ENCODE data around the gene PLCB1.

Gene PLCB1

DNA sequence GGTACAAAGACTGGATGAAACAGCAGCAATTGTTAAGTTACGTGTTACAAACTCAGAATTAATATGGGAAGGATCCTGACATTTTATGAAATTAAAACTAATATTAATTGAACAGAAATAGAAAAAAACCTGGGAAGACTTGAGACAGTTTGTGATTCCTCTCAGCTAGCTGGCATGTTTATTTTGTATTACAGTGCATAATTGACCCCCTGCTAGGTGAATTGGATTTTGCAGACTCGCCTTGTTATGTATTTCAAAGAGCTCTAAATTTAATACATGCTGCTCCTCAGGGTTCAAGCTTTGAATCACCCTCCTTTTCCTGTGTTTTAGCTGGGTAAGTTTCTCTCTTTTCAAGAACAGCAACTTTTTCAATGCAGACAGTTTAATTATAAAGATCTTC lies 339.4 kb downstream of the PLCB1 start:
- no peak overlapping the region for H3K27ac ChIP-seq
- DNase-seq (ENCODE audit: low read depth, low spot score), result no peak

GRCh38 chr20:8473459-8473858 lies 341.4 kb downstream of the PLCB1 start:
- no peak for DNase-seq (ENCODE audit: low read depth, low spot score)
- H3K27ac ChIP-seq, result no peak overlapping the region

DNA sequence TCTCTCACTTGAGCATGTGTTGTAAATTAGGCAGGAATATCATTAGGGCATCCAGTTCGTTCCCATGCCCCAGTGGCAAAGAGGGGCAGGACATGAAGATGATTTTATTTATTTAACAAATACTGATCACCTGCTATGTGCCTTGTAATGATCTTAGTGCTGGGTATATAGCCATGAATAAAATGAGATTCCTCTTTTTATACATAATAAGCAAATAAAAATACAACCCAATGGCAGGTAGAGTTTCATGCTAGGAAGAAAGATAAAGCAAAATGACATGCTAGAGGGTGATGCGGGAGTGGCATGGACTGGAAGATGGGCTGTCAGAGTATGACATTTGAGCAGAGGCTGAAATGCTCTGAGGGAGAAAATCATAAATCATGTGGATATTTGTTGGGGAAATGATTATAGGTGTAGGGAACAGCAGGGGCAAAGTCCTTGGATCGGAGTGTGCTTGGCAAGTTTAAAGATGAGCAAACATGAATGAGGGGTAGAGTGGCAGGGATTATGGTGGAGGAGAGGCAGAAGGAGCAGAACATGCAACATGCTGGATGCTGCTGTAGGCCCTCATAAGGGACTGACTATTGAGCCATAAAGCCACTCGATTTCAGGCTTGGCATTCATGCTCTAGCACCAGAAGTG lies 342.1 kb downstream of the PLCB1 start:
- H3K27ac ChIP-seq, result no peak overlapping the region
- DNase-seq (ENCODE audit: low read depth, low spot score), result no peak

DNA sequence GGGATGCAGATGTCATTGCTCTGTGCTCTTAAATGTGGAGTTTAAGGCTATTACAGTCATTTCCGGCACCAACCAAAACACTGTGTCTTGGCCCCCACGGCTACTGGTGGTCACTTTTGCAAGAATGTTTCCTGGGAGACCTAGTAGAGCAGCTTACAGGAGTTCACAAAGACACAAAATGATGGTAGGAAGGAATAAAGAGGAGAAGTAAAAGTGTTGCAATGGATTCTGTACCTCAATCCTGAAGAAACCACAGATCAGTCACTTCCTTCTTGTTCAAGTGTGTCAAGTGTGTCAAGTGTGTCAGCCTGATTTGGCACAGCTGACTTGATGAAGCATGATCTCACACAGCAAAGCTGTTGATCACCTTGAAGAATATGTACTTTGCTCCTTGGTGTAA lies 344.0 kb downstream of the PLCB1 start:
- DNase-seq (ENCODE audit: low read depth, low spot score), result no peak
- no peak overlapping the region for H3K27ac ChIP-seq

DNA sequence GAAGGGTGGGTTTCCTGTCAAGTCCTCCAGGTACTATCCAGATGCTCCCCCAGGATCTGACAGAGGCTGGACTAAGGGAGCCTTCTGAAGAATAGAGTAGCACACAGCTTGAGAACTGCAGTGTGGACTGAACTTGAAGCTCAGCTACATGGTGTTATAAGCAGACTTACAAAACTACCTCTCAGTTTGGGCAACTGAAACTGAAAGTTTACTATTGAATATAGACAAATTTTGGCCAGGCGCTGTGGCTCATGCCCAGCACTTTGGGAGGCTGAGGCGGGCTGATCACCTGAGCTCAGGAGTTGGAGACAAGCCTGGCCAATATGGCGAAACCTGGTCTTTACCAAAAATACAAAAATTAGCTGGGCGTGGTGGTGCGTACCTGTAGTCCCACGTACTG lies 348.5 kb downstream of the PLCB1 start:
- no peak for DNase-seq (ENCODE audit: low read depth, low spot score)
- H3K27ac ChIP-seq, result no peak overlapping the region

DNA sequence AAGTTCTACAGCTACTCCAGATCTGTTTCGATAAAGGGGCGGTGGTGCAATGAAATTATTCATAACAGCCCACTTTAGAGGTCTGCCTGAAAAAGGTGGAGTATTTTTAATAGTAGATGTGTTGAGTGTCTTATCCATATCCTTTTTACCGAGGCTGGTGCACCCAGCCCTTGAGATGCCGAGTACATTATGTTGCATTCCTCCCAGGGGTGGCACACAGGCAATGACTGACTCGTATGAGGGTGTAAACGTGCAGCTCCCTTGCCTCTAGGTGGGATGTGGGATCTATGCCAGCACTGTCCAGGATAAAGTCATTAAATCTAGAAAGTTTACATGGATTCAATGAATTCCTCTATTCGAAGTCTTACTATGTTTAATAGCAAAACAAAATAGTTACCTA lies 355.6 kb downstream of the PLCB1 start:
- H3K27ac ChIP-seq, result no peak overlapping the region
- DNase-seq (ENCODE audit: low read depth, low spot score), result no peak

DNA sequence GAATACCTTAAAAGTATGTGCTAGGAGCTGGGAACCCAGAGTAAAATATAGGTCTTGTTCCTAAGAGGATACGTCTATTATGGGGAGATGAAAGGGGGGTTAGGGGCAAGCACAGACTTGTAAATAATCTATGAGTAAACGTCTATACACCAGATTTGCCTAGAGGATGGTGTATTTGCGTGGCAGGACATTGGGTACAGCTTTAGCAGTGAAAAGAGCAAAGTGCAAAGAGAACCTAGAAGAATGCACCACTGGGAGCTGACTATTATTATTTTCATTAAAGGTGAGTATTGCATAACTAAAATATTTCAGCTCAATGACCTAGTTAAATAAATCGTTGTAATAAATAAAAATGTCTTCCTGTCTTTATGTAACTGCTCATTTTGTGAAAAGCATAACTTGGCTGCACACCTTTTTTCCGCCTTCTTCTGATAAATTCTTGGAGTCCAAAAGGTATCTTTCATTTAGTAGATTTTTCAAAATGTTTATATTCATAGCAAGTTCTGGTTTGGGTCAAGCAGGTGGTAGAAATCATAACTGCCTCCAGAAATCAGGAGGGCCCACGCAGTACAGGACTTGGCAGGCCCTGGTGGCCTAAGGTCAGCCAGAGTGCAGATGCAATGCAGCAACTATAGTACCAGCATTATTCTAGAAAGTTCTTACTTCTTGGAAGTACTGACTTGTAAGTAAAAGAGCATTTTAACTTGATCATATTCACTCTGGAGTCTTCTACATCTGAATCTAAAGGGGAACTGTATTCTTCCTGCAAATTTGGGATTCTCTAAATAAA lies 357.2 kb downstream of the PLCB1 start:
- no peak overlapping the region for H3K27ac ChIP-seq
- DNase-seq (ENCODE audit: low read depth, low spot score), result no peak

DNA sequence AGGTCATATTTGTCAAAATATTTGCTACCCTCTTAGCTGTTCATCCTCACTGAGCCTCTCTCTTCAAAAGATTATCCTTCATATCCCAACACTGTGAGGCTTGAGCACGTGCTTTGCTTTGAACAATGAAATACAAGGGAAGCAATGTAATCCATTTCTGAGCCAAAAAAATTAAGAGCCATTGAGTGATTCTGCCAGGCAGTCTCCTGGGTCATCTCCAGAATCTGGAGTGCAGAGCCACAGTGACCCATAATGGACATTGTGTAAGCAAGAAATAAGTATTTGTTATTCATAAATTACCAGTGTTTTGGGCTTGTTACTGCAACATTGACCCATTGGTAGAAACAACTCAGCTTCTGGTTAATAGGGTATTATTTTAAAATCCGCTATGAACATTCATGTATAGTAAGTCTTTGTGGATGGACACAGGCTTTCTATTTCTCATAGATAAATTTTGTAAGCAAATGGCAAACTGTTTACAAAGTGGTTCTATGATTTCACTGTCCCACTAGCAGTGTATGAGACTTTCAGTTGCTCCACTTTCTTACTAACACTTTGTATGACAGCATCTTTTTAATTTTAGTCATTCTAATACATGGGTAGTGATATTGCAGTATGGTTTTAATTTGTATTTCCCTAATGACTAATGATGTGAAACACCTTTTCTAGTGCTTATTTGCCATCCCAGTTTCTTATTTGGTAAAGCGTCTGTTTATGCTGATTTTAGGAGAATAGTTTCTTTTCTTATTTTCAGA lies 358.2 kb downstream of the PLCB1 start:
- no peak for DNase-seq (ENCODE audit: low read depth, low spot score)

GRCh38 chr20:8492173-8492572 lies 360.1 kb downstream of the PLCB1 start:
- no peak overlapping the region for H3K27ac ChIP-seq
- no peak for DNase-seq (ENCODE audit: low read depth, low spot score)

More for the DNA sequence above, 358.2 kb downstream of the PLCB1 start:
- H3K27ac ChIP-seq, result no peak overlapping the region

- no peak for DNase-seq (ENCODE audit: low read depth, low spot score)
- no peak overlapping the region for H3K27ac ChIP-seq
Observed at GRCh38 chr20:8498571-8498970, 366.5 kb downstream of the PLCB1 start.

DNA sequence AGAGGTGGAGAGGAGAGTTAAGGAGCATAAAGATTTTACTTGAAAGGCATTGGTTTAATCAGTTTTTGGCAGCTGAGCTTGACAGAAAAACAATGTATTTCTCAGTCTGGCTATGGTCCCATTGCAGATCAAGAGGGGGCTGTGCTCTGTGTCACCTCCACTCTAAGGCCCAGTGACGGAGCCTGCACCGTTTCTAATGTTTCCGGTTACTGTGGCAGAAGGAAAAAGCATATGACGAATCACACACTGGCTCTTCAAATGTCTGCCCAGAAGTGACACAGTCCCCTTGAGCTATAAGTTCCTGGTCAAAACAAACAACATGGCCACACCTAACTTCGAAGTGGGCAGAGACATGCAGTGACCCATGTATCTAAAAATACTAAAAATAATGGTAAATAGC lies 372.0 kb downstream of the PLCB1 start:
- DNase-seq (ENCODE audit: low read depth, low spot score), result no peak
- no peak overlapping the region for H3K27ac ChIP-seq

GRCh38 chr20:8505476-8506200 lies 373.6 kb downstream of the PLCB1 start:
- H3K27ac ChIP-seq, result no peak overlapping the region
- no peak for DNase-seq (ENCODE audit: low read depth, low spot score)

GRCh38 chr20:8507231-8507630 lies 375.2 kb downstream of the PLCB1 start:
- no peak overlapping the region for H3K27ac ChIP-seq
- DNase-seq (ENCODE audit: low read depth, low spot score), result no peak

DNA sequence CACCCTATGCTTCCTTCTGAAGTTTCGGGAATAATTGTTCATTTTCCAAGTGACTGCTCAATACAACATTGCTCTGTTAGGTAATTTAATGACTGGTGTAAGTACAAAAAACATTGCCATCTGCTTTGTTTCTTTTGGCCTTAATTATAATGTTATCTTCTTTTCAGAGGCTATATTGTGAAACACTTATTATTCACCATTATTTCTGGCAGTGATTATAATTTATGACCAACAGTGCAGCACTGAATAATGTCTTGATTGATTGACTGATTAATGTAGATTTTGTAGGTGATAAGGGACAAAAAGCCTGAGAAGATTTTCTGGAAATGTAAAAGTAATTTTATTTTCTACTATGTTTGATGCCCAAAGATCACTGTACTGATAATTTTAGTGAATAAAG lies 377.7 kb downstream of the PLCB1 start:
- DNase-seq (ENCODE audit: low read depth, low spot score), result no peak
- no peak overlapping the region for H3K27ac ChIP-seq

GRCh38 chr20:8510808-8511207 lies 378.7 kb downstream of the PLCB1 start:
- DNase-seq (ENCODE audit: low read depth, low spot score), result no peak
- H3K27ac ChIP-seq, result no peak overlapping the region

DNA sequence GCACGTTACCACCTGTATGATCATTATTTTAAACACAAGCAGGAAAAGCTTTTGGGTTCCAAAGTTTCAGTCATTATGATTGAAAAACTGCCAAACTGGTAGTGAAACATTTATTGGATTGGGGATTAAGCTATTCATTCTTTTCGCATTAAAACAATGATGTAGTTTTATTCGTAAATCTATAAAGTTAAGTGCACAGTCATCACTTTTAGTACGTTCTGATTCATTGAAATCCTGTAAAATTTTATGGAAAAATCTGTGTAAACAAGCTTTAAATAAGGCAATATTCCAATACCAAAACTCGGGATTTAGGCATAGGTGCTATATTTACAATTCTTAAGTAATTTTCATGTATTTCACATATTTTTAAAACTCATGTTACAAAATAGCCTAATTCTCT lies 379.9 kb downstream of the PLCB1 start:
- DNase-seq (ENCODE audit: low read depth, low spot score), result no peak
- H3K27ac ChIP-seq, result no peak overlapping the region

DNA sequence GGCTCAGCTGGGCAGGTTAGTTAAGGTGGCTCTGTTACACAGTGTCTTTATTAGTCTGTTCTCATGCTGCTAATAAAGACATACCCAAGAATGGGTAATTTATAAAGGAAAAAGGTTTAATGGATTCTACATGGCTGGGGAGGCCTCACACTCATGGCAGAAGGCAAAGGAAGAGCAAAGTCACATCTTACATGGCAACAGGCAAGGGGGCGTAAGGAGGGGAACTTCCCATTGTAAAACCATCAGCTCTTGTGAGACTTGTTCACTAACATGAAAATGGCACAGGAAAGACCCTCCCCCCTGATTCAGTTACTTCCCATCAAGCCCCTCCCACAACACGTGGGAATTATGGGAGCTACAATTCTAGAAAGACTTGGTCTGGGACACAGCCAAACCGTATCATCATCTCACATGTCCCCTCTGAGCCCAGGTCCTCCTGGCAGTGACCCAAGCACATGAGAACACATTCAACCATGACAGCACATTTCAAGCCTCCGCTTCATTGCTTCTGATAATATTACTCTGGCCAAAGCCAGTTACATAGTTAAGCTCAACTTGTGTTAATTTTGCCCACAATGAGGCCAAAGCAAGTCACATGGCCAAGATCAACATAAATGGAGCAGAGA lies 383.9 kb downstream of the PLCB1 start:
- H3K27ac ChIP-seq, result no peak overlapping the region
- DNase-seq (ENCODE audit: low read depth, low spot score), result no peak

- H3K27ac ChIP-seq, result no peak overlapping the region
- no peak for DNase-seq (ENCODE audit: low read depth, low spot score)
Observed at GRCh38 chr20:8518878-8519277, 386.8 kb downstream of the PLCB1 start.

- no peak overlapping the region for H3K27ac ChIP-seq
- no peak for DNase-seq (ENCODE audit: low read depth, low spot score)
Observed at GRCh38 chr20:8519887-8520286, 387.8 kb downstream of the PLCB1 start.

GRCh38 chr20:8522168-8522567 lies 390.1 kb downstream of the PLCB1 start:
- no peak overlapping the region for H3K27ac ChIP-seq
- no peak for DNase-seq (ENCODE audit: low read depth, low spot score)
